Suprapubic skin (tissue), 4 donors: ENCODE data around the gene XYLT1. TPM values are rescaled to one million over a fixed set of nuclear protein-coding genes. Genes with fewer than 3 reads are reported as not detected.

Experiments used
- DNase-seq, 2 donors: peaks; one replicate each; pipeline ENCODE4 v3.0.0-alpha.2; 2019; ENCODE audit warnings: low spot score in 2 of 2
- H3K27ac ChIP-seq: fragments of 200-600 bp; sonication (generic); one replicate; pipeline ENCODE4 v1.5.1; 2019
- H3K27me3 ChIP-seq: fragments of 200-600 bp; sonication (generic); one replicate; pipeline ENCODE4 v1.5.1; 2019
- H3K36me3 ChIP-seq: fragments of 200-600 bp; sonication (generic); one replicate; pipeline ENCODE4 v1.5.1; 2019
- H3K4me1 ChIP-seq: fragments of 200-600 bp; sonication (generic); one replicate; pipeline ENCODE4 v1.5.1; 2019
- H3K4me3 ChIP-seq: fragments of 200-600 bp; sonication (generic); one replicate; pipeline ENCODE4 v1.5.1; 2019; ENCODE audit warnings: mild to moderate bottlenecking
- H3K9me3 ChIP-seq: fragments of 200-600 bp; sonication (generic); one replicate; pipeline ENCODE4 v1.5.1; 2019
- EP300 ChIP-seq: sonication (generic); formaldehyde crosslinking; IDR thresholded peaks from one replicate; pipeline ENCODE4 v1.6.1; 2017; ENCODE audit warnings: antibody characterized with exemption
- POLR2A ChIP-seq, 2 donors: fragments of 450-650 bp; IDR thresholded peaks; one replicate each; pipeline ENCODE4 v1.6.1; 2017; ENCODE audit warnings: antibody characterized with exemption in 2 of 2, mild to moderate bottlenecking in 2 of 2, moderate library complexity in 2 of 2
- POLR2AphosphoS5 ChIP-seq, 3 donors: sonication (generic); formaldehyde crosslinking; IDR thresholded peaks; one replicate each; pipeline ENCODE4 v1.6.1; 2017; ENCODE audit warnings: antibody characterized with exemption in 3 of 3
- WGBS: methylation state at CpG from one replicate; pipeline ENCODE4 v1.1.5; 2018; 5-methylcytosine and 5-hydroxymethylcytosine counted together
- total RNA-seq, 4 donors: library from RNA; depleted of rRNA; stranded (reverse); fragments of >200 nt; gene quantifications; one replicate each; pipeline ENCODE4 v1.1.0, GENCODE V29; 2016
- TF ChIP-seq, protein P1 (sequence below), 2 donors: fragments of 200-600 bp in 1 of 2; fragments of 450-650 bp in 1 of 2; sonication (generic) in 1 of 2; IDR thresholded peaks; one replicate each; pipeline ENCODE4 v1.5.1; 2016 to 2019; ENCODE audit warnings: antibody characterized with exemption in 2 of 2, mild to moderate bottlenecking in 1 of 2, moderate library complexity in 1 of 2

Gene XYLT1
- total RNA-seq, 4 donors from 2014 or later: 23.5 to 30.6 (median 25.7) TPM

DNA sequence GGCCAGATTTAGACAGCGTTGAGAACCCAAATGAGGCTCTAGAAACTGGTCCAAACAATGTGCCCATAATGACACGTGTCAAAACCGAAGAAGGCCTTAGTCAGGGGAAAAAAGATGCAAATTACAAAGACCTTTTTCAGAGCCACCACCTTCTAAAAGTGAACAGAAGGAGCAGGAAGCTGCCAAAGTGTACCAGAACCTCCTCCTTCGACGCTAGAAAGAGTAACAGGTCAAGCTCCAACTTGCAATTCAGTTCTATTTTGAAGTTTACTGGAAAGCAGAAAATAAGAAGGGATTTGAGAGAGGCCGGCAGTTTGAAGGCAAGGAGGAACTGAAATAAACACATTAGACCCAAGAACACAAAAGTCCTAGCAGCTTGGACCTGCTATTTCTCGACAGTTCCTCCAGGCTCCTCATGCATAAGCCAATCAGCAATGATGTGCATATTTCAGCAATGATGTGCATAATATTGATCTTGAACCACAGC, 61.8 kb downstream of the XYLT1 start:
- TF ChIP-seq POLR2AphosphoS5 (IDR thresholded peaks at IDR 0.05) (no peak), EP300 (no peak), POLR2A (IDR thresholded peaks at IDR 0.05) (no peak)
- TF ChIP-seq, protein P1, sequence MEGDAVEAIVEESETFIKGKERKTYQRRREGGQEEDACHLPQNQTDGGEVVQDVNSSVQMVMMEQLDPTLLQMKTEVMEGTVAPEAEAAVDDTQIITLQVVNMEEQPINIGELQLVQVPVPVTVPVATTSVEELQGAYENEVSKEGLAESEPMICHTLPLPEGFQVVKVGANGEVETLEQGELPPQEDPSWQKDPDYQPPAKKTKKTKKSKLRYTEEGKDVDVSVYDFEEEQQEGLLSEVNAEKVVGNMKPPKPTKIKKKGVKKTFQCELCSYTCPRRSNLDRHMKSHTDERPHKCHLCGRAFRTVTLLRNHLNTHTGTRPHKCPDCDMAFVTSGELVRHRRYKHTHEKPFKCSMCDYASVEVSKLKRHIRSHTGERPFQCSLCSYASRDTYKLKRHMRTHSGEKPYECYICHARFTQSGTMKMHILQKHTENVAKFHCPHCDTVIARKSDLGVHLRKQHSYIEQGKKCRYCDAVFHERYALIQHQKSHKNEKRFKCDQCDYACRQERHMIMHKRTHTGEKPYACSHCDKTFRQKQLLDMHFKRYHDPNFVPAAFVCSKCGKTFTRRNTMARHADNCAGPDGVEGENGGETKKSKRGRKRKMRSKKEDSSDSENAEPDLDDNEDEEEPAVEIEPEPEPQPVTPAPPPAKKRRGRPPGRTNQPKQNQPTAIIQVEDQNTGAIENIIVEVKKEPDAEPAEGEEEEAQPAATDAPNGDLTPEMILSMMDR (IDR thresholded peaks at IDR 0.05): no peak
- Histone ChIP-seq H3K4me1 (peaks cover 22% of the 10 kb centered on the region), H3K27ac (peak overlapping the region; percentile 20), H3K27me3 (no peaks in the 10 kb centered on the region), H3K4me3 (no peak overlapping the region), H3K36me3 (no peaks in the 10 kb centered on the region), H3K9me3 (no peaks in the 10 kb centered on the region)
- no peak for DNase-seq
- 64% methylated on average over 7 of the region's 7 CpGs for WGBS

DNA sequence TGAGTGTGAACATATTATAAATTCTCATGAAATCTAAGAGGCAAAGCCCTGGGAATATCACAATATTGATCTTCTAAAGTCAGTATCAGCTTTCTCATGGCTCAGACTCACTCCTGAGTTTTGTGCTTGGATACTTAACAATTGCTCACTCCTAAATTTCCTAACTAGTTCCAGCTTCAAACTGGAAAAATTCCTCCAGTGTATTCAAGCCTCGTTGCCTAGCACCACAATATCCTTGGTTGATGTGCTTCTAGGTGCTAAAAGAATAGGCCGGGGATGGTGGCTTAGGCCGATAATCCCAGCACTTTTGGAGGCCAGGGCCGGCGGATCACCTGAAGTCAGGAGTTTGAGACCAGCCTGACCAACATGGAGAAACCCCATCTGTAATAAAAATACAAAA, 62.5 kb downstream of the XYLT1 start:
- Histone ChIP-seq H3K36me3 (no peaks in the 10 kb centered on the region), H3K27ac (peak overlapping the region; percentile 53), H3K27me3 (no peaks in the 10 kb centered on the region), H3K4me1 (peaks cover 27% of the 10 kb centered on the region), H3K9me3 (no peaks in the 10 kb centered on the region), H3K4me3 (no peak overlapping the region)
- DNase-seq: no peak
- WGBS: 83% methylated on average over 5 of the region's 5 CpGs
- no peak for TF ChIP-seq POLR2A (IDR thresholded peaks at IDR 0.05)
- TF ChIP-seq EP300: no peak
- no peak for TF ChIP-seq POLR2AphosphoS5 (IDR thresholded peaks at IDR 0.05)
- TF ChIP-seq, protein P1 (IDR thresholded peaks at IDR 0.05): no peak

DNA sequence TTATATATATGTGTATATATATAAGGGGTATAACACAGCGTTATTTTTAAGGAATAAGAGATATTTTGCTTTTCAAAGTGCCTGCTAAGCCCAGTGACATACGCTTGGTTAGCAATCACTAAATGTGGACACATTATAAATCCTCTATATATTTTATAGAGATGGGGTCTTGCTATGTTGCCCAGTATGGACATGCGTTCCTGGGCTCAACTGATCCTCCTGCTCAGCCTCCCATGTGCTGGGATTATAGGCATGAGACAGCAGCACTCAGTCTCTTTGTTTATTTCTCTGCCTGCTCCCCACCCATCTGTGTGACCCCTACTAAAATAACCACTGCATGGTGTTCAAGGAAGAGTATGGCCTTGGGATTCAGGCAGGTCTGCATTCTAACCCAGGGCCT, 63.4 kb downstream of the XYLT1 start:
- no peaks in the 10 kb centered on the region for H3K36me3 ChIP-seq
- no peaks in the 10 kb centered on the region for H3K27me3 ChIP-seq
- H3K9me3 ChIP-seq: no peaks in the 10 kb centered on the region
- peaks cover 27% of the 10 kb centered on the region for H3K4me1 ChIP-seq
- no peak for DNase-seq
- peak overlapping the region; percentile 53 for H3K27ac ChIP-seq
- H3K4me3 ChIP-seq: no peak overlapping the region
- 93% methylated on average over 3 of the region's 3 CpGs for WGBS
- TF ChIP-seq EP300 (no peak), POLR2A (IDR thresholded peaks at IDR 0.05) (no peak)
- TF ChIP-seq, protein P1 (IDR thresholded peaks at IDR 0.05): no peak

DNA sequence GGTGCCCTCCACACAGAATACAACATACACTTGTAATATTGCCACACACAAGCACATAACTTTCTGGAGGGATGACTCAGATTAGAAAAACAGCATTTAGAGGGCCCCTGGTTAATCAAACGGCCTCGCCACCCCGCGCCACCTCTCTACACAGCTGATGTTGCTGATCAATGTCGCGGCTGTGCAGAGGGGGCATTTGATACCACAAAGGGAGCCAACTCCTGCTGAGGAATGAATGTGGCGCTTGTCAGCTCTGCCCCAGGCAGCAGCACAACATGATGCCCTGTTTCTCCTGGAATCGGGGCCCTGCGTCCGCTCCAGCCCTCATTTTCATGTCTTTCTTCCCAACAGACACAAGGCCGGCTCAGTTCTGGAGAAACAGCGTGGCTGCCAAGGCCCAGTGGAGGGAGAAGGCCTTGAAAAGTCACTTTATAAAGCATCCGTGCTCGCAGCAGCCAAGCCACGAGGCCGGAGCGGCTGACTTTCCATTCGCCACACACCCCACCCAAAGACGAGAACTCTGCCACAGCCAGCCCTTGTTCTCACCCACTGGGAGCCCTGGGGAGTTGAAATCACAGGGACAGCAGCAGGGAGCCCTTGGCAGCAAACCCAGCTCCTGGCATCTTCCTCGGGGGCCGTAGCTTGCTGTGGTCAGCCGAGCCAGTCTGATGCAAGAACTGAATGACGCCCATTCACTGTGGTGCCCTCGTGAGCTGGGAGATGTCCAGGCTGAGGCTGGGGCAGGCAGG, 65.6 kb downstream of the XYLT1 start:
- TF ChIP-seq POLR2A (IDR thresholded peaks at IDR 0.05) (no peak), EP300 (peak; percentile 87), POLR2AphosphoS5 (IDR thresholded peaks at IDR 0.05) (peak in 2 of 3 donors; percentile 17 to 58)
- TF ChIP-seq, protein P1 (IDR thresholded peaks at IDR 0.05): no peak
- Histone ChIP-seq H3K36me3 (no peaks in the 10 kb centered on the region), H3K9me3 (no peaks in the 10 kb centered on the region), H3K27me3 (no peaks in the 10 kb centered on the region), H3K4me1 (peaks cover 27% of the 10 kb centered on the region), H3K27ac (peak overlapping the region; percentile 86), H3K4me3 (no peak overlapping the region)
- peak; percentile 91 to 92 for DNase-seq
- 67% methylated on average over 23 of the region's 24 CpGs for WGBS

DNA sequence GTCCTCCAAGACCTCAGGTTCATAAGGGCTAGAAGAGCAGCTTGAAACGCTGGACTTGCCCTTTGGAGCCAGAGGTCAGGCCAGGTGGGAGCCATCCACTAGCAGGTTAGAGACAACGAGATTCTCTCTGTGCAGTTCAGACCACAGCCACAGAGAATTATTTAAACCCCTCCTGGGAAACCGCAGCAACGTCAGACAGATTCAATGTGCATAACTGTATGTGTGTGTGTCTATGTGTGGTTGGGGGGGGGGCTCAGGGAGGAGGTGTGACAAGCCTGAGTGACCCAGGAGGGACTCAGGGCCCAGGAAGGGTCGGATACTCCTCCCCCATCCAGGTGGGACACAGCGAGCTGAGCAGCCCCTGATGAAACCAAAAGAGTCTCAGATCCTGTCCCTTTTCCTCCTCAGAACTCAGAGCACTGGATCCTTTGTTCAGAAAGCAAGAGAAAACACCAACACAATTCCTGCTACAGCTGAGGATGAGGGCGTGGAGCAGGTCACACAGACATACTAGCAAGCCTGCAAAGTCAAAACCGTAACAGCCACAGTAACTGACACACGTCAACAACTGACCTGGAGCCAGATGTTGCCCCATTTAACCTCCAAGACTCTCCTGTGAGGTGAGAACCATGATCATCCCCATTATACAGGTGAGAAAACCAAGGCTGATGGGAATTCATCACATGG, 66.8 kb downstream of the XYLT1 start:
- 90% methylated on average over 9 of the region's 9 CpGs for WGBS
- Histone ChIP-seq H3K4me3 (no peak overlapping the region), H3K9me3 (no peaks in the 10 kb centered on the region), H3K27me3 (no peaks in the 10 kb centered on the region), H3K36me3 (no peaks in the 10 kb centered on the region), H3K27ac (peak overlapping the region; percentile 86), H3K4me1 (peaks cover 27% of the 10 kb centered on the region)
- TF ChIP-seq EP300: no peak
- TF ChIP-seq POLR2AphosphoS5 (IDR thresholded peaks at IDR 0.05): no peak
- TF ChIP-seq, protein P1 (IDR thresholded peaks at IDR 0.05): no peak
- no peak for DNase-seq
